Type B pancreatic cell (in vitro differentiated cells): ENCODE results near the gene PDLIM4. TPM values are rescaled to one million over a fixed set of nuclear protein-coding genes. Genes with fewer than 3 reads are reported as not detected.

Source experiments
- DNase-seq: peaks from one replicate; pipeline ENCODE4 v3.0.0; 2021; ENCODE audit warnings: mixed read lengths; ENCODE audit not compliant: unreplicated experiment; ENCODE audit errors: extremely low spot score
- H3K27ac Mint-ChIP-seq: 2 replicates; pipeline ENCODE4 v1.8.0; 2021; ENCODE audit warnings: mild to moderate bottlenecking, mixed read lengths
- H3K27me3 Mint-ChIP-seq: 2 replicates; pipeline ENCODE4 v1.8.0; 2021; ENCODE audit warnings: mixed read lengths
- H3K36me3 Mint-ChIP-seq: 2 replicates; pipeline ENCODE4 v1.8.0; 2021; ENCODE audit warnings: mixed read lengths
- H3K4me1 Mint-ChIP-seq: one replicate; pipeline ENCODE4 v1.8.0; 2021; ENCODE audit warnings: mixed read lengths; ENCODE audit not compliant: unreplicated experiment
- H3K4me3 Mint-ChIP-seq: 2 replicates; pipeline ENCODE4 v1.8.0; 2021; ENCODE audit warnings: mild to moderate bottlenecking, mixed read lengths
- H3K9me3 Mint-ChIP-seq: 2 replicates; pipeline ENCODE4 v1.8.0; 2021; ENCODE audit warnings: mixed read lengths
- total RNA-seq: library from RNA; stranded (reverse); gene quantifications from 2 replicates; pipeline ENCODE4 v1.2.1, GENCODE V29; 2021; ENCODE audit warnings: low replicate concordance
- TF ChIP-seq, protein P1 (sequence below): fragments of 200-600 bp; sonication (generic); conservative IDR thresholded peaks from 2 replicates; pipeline ENCODE4 v1.5.0; 2021; ENCODE audit warnings: antibody characterized with exemption, mild to moderate bottlenecking

The PDLIM4 gene
- total RNA-seq, 1 donor from 2014 or later: 43.8 TPM

DNA sequence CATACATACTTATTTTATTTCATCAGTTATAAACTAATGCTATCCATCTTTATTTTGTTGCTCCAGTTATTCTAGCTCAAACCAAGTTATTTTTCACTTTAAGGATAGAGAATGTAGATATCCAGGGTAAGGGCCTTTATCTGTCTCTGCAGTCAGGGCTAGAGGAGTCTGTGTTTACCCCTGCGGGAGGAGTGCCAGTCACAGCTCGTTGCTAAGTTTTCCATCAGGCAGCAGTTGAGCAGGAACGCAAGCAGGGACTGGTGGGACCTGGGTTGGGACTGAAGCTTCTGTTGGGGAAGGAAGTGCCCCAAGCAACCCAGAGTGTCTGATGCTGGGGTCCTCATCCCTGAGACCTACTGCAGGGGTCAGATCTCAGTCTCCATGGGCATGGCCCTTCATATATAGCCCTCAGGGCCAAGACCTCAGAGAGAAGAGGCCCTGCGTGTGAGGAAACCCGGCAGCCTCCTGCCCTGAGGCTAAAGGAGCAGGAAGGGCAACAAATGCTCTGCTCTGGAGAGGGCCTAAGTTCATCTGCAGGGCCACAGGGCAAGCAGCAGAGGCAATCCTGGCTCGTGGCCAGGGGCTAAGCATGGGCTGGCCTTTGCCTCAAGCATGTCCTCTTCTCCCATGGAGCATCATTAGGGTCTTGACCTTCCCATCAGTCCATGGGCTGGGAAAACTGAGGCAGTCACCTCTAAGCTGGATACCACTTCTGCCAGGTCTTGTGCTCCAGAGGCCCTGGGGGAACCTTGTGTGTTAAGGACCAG, 43.3 kb downstream of the PDLIM4 start:
- TF ChIP-seq, protein P1, sequence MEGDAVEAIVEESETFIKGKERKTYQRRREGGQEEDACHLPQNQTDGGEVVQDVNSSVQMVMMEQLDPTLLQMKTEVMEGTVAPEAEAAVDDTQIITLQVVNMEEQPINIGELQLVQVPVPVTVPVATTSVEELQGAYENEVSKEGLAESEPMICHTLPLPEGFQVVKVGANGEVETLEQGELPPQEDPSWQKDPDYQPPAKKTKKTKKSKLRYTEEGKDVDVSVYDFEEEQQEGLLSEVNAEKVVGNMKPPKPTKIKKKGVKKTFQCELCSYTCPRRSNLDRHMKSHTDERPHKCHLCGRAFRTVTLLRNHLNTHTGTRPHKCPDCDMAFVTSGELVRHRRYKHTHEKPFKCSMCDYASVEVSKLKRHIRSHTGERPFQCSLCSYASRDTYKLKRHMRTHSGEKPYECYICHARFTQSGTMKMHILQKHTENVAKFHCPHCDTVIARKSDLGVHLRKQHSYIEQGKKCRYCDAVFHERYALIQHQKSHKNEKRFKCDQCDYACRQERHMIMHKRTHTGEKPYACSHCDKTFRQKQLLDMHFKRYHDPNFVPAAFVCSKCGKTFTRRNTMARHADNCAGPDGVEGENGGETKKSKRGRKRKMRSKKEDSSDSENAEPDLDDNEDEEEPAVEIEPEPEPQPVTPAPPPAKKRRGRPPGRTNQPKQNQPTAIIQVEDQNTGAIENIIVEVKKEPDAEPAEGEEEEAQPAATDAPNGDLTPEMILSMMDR: no peak
- Mint-ChIP-seq H3K36me3 (peaks cover 8% of the 10 kb centered on the region), H3K4me3 (no peak overlapping the region), H3K4me1 (peaks cover 14% of the 10 kb centered on the region), H3K27me3 (peaks cover 3% of the 10 kb centered on the region), H3K9me3 (no peaks in the 10 kb centered on the region), H3K27ac (no peak overlapping the region)
- DNase-seq: no peak

DNA sequence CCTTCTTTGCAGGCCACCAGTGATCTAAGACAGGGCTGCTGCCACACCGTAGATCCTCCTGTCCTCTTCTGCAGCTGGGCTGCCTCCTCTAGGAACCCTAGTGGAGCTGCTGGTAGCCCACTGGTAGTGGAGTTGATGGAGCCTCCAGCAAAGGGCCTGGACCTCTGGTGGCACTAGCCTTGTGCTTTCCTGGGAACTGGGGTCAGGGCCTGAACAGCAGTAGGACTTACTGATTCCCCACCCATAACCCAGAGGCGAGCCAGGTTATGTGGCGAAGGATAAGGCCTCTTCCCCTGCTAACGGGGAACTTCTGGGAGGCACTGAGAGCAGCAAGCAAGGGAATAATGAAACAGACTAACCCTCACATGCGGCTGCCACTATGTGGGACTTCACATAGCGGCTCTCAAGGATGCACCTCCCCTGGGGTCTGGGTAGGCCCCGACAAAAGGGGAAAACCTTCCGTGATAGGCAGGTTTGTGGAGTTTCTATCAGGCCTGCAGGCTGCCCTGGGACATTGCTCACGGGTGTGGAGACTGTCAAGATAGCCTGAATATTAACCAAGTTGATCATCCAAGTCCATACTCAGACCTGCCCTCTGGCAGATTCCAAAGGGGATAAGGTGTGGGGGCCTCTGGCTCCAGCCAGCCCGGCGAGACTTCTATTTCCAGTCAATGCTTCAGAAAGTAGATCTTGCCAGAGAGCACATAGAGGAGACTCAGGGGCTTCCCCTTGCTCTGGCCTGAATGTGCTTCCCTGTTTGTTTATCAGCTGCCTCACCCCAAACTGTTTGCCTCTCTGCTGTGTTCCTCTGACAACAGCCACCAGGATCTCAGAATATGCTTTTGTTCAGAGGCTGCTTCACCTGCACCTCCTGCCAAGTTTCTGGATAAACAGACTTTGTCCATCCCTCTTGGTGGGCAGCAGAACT, 44.1 kb downstream of the PDLIM4 start:
- H3K4me1 Mint-ChIP-seq: peaks cover 9% of the 10 kb centered on the region
- TF ChIP-seq, protein P1: no peak
- peaks cover 8% of the 10 kb centered on the region for H3K36me3 Mint-ChIP-seq

DNA sequence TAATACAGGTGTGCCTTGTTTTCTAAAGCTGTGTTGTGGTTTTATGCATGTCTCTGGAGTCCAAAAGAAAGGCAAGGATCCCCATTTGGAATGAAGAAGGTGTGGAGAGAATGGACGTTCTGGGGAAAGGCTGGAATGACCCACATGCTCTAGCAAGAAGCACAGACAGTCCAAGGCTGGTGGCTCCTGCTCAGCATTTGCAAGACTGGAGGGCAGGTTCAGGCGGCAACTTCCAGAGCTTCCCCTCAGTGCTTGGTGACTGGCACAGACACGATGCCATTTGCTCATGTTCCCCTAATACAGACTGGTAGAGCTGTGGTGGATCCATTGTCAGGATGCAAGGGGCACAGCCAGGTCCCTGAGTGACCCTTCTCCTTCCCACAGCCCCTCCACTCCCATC, 44.9 kb downstream of the PDLIM4 start:
- Mint-ChIP-seq H3K9me3 (no peaks in the 10 kb centered on the region), H3K4me3 (no peak overlapping the region), H3K27ac (no peak overlapping the region), H3K4me1 (peaks cover 9% of the 10 kb centered on the region), H3K27me3 (no peaks in the 10 kb centered on the region), H3K36me3 (peaks cover 8% of the 10 kb centered on the region)
- TF ChIP-seq, protein P1: no peak
- DNase-seq: no peak

More for the DNA sequence above, 44.1 kb downstream of the PDLIM4 start:
- Mint-ChIP-seq H3K27me3 (no peaks in the 10 kb centered on the region), H3K27ac (no peak overlapping the region), H3K4me3 (no peak overlapping the region), H3K9me3 (no peaks in the 10 kb centered on the region)
- DNase-seq: no peak

DNA sequence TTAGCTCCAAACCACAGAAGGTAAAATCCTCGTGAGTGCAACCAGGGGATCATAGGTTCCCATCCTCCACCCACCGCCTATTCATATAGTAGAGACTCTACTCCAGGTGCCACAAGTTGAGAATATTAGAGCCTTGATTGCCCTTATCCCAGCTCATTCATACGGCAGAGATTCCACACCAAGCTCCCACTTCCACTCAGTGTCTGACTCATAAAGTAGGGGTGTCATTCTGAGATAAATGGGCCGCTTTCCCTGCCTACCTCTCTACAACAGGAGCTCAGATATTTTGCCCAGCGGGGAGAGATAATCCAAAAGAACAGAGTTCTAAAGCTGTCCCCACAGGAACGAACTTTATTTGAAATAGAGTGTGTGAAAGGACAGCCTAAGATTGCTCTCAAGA, 46.1 kb downstream of the PDLIM4 start:
- no peak overlapping the region for H3K27ac Mint-ChIP-seq
- H3K4me3 Mint-ChIP-seq: no peak overlapping the region
- no peak for DNase-seq
- H3K4me1 Mint-ChIP-seq: peaks cover 4% of the 10 kb centered on the region
- TF ChIP-seq, protein P1: no peak
- peaks cover 8% of the 10 kb centered on the region for H3K36me3 Mint-ChIP-seq
- H3K27me3 Mint-ChIP-seq: no peaks in the 10 kb centered on the region
- H3K9me3 Mint-ChIP-seq: no peaks in the 10 kb centered on the region

DNA sequence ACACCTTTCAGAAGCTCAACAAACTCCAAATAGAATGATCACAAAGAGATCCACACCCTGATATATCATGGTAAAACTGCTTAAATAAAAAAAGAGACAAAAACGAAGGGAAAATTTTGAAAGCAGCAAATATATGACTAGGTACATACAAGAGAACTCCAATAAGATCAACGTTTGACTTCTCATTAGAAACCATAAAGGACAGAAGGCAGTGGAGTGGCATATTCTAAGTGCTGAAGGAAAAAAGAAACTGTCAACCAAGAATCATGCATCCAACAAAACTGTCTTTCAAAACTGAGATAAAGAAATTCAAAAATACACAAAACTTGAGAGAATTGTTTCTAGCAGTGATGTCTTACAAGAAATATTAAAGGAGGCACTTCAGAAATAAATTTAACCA, 47.9 kb downstream of the PDLIM4 start:
- H3K9me3 Mint-ChIP-seq: no peaks in the 10 kb centered on the region
- no peak for DNase-seq
- H3K4me3 Mint-ChIP-seq: no peak overlapping the region
- H3K27me3 Mint-ChIP-seq: no peaks in the 10 kb centered on the region
- H3K4me1 Mint-ChIP-seq: peaks cover 9% of the 10 kb centered on the region
- H3K27ac Mint-ChIP-seq: no peak overlapping the region
- peaks cover 8% of the 10 kb centered on the region for H3K36me3 Mint-ChIP-seq
- TF ChIP-seq, protein P1: no peak
